K562 (cell line): Measurements from ENCODE around the gene MAST1.

Source experiments
- EZH2 ChIP-seq: IDR thresholded peaks from 2 replicates; pipeline ENCODE4 v1.6.1; 2012; ENCODE audit warnings: low read depth, mild to moderate bottlenecking, inconsistent platforms, low read length, borderline replicate concordance
- NR3C1 ChIP-seq: sonication (generic); formaldehyde crosslinking; IDR thresholded peaks from 2 replicates; pipeline ENCODE4 v1.8.1; 2022; ENCODE audit warnings: missing genetic modification reagents
- TEAD1 ChIP-seq, 2 experiments: fragments of 450-650 bp in 1 of 2; sonication (generic) in 1 of 2; formaldehyde crosslinking; IDR thresholded peaks; 2 replicates each; pipeline versions ENCODE4 v1.4.0 to v1.8.0; 2020 to 2022; ENCODE audit warnings: mild to moderate bottlenecking in 2 of 2, missing genetic modification reagents in 1 of 2
- ZC3H4 ChIP-seq: sonication (generic); formaldehyde crosslinking; IDR thresholded peaks from 2 replicates; pipeline ENCODE4 v1.9.0; 2021; ENCODE audit warnings: missing genetic modification reagents, borderline replicate concordance
- ZNF436 ChIP-seq: fragments of 250-450, 450-650 bp; sonication (Bioruptor Pico); formaldehyde crosslinking; IDR thresholded peaks from 2 replicates; pipeline ENCODE4 v1.7.0; 2020; ENCODE audit warnings: mild to moderate bottlenecking

DNA sequence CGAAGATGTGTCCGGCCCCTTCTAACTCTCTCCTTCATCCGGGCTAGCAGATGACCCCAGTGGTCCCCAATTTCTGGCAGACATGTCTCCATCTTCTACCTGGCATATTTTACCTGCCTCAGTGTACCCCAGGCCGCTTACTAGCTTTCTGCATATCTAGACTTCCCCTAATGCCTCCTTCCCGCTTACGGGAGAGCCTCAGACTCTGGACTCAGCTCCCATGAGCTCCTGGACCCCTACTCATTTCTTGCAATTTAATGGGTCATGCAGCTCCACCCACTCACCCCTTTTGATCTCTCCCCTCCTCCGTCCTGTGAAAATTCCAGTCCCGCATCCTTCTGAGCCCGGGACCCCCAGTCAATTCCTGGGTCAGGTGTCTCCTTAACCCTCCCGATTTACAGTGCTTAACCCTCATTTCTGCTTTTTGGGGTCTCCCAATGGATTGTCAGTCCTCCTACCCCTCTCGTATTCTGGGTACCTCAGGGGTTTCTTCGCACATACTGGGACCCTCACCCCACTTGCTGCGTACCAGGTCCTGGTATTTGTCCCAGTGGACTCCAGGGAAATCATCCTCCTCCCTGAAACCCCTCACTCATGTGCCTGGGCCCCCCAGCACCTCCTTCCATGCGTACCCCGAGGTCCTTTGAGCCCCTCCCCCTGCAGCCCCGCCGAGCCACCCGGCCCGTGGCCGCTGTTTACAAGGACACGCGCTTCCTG is 47.5 kb upstream of the MAST1 start:
- no peak for TF ChIP-seq EZH2
- no peak for TF ChIP-seq TEAD1 (CRISPR knock-in tag; IDR thresholded peaks at IDR 0.05)
- TF ChIP-seq NR3C1 (CRISPR knock-in tag) = no peak
- no peak for TF ChIP-seq ZNF436 (CRISPR knock-in tag)
- TF ChIP-seq ZC3H4 (CRISPR knock-in tag) = no peak
